SK-N-MC (cell line): ENCODE data around the gene PAX5.

Source experiments
- EZH2 ChIP-seq: fragments of 200-600 bp; sonication (generic); IDR thresholded peaks from one replicate; pipeline ENCODE4 v1.6.1; 2017; ENCODE audit warnings: antibody characterized with exemption
- FOXP2 ChIP-seq: optimal IDR thresholded peaks from 2 replicates; pipeline ENCODE3; 2011; ENCODE audit warnings: mild to moderate bottlenecking, moderate library complexity; ENCODE audit not compliant: insufficient read depth; ENCODE audit errors: extremely low read length, control extremely low read depth
- POLR2AphosphoS5 ChIP-seq: IDR thresholded peaks from 2 replicates; pipeline ENCODE4 v1.6.1; 2012; ENCODE audit warnings: mild to moderate bottlenecking, low read depth, low read length, borderline replicate concordance

- TF ChIP-seq POLR2AphosphoS5 (no peak), EZH2 (no peak), FOXP2 (no peak)
Observed at GRCh38 chr9:36802201-36802920, 231.7 kb downstream of the PAX5 start.
